ENCODE measurements around the gene CSAG2. TPM values are rescaled to one million over a fixed set of nuclear protein-coding genes. Genes with fewer than 3 reads are reported as not detected.
"Not testable (repeated sequence)": the region's sequence is repeated elsewhere in the genome, so short reads cannot be mapped to it uniquely, and the experiment has no call there.

The CSAG2 gene
- total RNA-seq: not detected in 3 replicates

GRCh38 chrX:152709173-152709572 lies at the start of gene CSAG2:
TSS of gene CSAG2 (minus strand) at chrX:152709273. CDS start at chrX:152709112, 161 bp downstream.
- H3K27ac Mint-ChIP-seq; H3K4me3 Mint-ChIP-seq; H3K4me1 Mint-ChIP-seq; H3K27me3 Mint-ChIP-seq (ENCODE audit: low read depth); H3K36me3 Mint-ChIP-seq; H3K9me3 Mint-ChIP-seq; DNase-seq (ENCODE audit: low spot score in 2 of 2, unreplicated experiment in 2 of 2): not testable (repeated sequence)

DNA sequence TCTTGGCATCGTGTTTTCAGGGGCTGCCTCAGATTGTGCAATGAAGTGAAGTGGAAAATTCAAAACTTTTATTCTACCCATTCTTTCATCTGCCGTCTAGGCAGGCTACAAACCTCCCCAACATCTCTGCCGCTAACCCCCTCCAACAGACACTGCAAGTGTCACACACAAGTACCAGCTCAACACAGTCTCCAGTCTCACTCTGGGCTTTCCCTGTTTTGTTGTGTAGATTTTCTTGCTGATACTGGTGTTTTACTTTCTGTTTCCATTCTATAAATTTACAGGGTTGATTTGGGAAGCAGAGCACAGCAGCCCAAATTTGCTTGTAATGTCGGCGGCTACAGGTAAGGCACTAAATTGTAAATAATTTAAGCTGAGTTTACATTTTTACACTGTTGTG lies 45.8 kb upstream of the CSAG2 start:
- H3K36me3 Mint-ChIP-seq; H3K27me3 Mint-ChIP-seq (ENCODE audit: low read depth); DNase-seq (ENCODE audit: low spot score in 2 of 2, unreplicated experiment in 2 of 2); H3K27ac Mint-ChIP-seq; H3K9me3 Mint-ChIP-seq; H3K4me3 Mint-ChIP-seq; H3K4me1 Mint-ChIP-seq: not testable (repeated sequence)

DNA sequence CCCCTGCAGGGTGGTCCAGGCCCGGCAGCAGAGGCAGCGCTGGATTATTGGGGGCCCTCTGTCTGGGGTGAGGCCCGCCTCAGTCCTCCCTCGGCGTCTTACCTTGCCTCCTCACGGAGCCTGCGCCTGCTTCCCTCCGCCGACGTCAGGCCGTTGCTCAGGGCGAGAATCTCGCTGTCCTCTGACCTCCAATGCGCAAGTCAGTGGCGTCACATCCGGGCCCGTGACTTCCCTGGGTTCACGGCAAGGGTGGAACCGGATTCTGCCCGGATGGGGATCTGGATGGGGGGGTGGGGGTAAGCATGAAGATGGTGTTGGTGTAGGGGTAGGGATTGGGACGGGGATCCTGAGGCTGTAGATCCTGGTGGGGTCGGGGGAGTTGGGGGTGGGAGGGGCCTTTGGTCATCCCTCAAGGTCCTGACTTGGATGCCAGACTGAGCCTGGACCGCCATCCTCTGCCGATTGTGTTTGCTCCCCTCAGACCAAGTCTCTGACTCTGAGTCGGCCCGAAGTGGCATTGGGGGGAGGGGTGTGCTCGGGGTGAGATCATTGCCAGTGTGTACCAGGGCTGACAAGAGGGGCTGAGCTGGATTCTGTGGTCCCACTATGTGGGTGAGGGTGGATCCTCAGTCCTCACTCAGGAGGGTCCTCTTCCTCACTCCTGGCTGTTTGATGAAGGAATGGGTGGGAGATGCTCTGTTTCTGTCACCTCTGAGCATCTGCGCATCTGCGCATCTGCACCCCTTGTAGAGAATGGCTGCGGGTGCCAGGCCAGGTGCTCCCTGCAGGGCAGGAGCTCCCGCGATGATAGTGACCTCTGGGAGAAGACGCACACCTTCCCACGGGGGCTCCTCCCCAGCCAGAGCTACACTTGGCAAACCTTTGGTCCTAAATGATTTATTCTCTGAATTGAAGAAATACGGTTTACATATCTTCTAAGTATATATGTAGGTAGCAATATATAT lies 44.9 kb upstream of the CSAG2 start, which contains the start of gene MAGEA2:
Gene MAGEA2, minus strand, starts transcription at position 157 of the 965 bp plus-strand sequence. CDS start 2,479 bp downstream, outside the sequence.
- not testable (repeated sequence) for DNase-seq (ENCODE audit: low spot score in 2 of 2, unreplicated experiment in 2 of 2); H3K27me3 Mint-ChIP-seq (ENCODE audit: low read depth); H3K4me1 Mint-ChIP-seq; H3K9me3 Mint-ChIP-seq; H3K4me3 Mint-ChIP-seq; H3K36me3 Mint-ChIP-seq; H3K27ac Mint-ChIP-seq

DNA sequence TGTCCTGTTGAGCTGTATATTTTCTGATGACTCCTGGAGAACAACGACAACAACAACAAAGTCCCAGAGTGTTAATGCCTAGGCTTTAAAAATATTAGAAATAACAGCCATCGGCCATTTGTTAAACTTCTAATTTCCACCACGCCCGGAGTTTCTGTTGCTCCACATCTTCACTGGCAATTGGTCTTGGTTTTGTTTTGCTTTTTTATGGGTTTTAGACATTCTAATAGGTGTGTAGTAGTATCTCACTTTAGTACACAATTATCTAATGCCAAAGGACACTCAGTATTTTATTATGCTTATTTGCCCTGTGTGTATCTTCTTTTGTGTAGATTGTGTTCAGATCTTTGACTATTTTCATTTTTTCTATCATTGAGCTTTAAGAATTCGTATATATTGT lies 29.5 kb upstream of the CSAG2 start:
- no peaks in the 10 kb centered on the region for H3K4me1 Mint-ChIP-seq
- H3K27ac Mint-ChIP-seq: no peak overlapping the region
- no peaks in the 10 kb centered on the region for H3K36me3 Mint-ChIP-seq
- peaks cover 23% of the 10 kb centered on the region for H3K9me3 Mint-ChIP-seq
- H3K4me3 Mint-ChIP-seq: no peak overlapping the region
- peaks cover 2% of the 10 kb centered on the region for H3K27me3 Mint-ChIP-seq (ENCODE audit: low read depth)
- DNase-seq (ENCODE audit: low spot score in 2 of 2, unreplicated experiment in 2 of 2): no peak
- no peak for TF ChIP-seq CTCF (IDR thresholded peaks at IDR 0.05; ENCODE audit: unreplicated experiment)

GRCh38 chrX:152736528-152736927 lies 27.5 kb upstream of the CSAG2 start:
- peaks cover 21% of the 10 kb centered on the region for H3K9me3 Mint-ChIP-seq
- not testable (repeated sequence) for H3K27ac Mint-ChIP-seq; H3K27me3 Mint-ChIP-seq (ENCODE audit: low read depth); DNase-seq (ENCODE audit: low spot score in 2 of 2, unreplicated experiment in 2 of 2); H3K4me3 Mint-ChIP-seq; H3K4me1 Mint-ChIP-seq; H3K36me3 Mint-ChIP-seq

- DNase-seq (ENCODE audit: low spot score in 2 of 2, unreplicated experiment in 2 of 2): no peak
- Mint-ChIP-seq H3K27me3 (ENCODE audit: low read depth) (peaks cover 10% of the 10 kb centered on the region), H3K36me3 (no peaks in the 10 kb centered on the region), H3K4me3 (no peak overlapping the region), H3K4me1 (no peaks in the 10 kb centered on the region), H3K27ac (no peak overlapping the region), H3K9me3 (peaks cover 17% of the 10 kb centered on the region)
- no peak for TF ChIP-seq CTCF (IDR thresholded peaks at IDR 0.05; ENCODE audit: unreplicated experiment)
Observed at GRCh38 chrX:152735860-152736511, 26.9 kb upstream of the CSAG2 start.

DNA sequence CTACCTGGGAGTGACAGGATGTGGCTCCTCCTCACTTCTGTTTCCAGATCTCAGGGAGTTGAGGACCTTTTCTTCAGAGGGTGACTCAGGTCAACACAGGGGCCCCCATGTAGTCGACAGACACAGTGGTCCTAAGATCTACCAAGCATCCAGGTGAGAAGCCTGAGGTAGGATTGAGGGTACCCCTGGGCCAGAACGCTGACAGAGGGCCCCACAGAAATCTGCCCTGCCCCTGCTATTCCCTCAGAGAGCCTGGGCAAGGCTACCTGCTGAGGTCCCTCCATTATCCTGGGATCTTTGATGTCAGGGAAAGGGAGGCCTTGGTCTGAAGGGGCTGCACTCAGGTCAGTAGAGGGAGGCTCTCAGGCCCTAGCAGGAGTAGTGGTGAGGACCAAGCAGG lies 26.0 kb upstream of the CSAG2 start:
- TF ChIP-seq CTCF (IDR thresholded peaks at IDR 0.05; ENCODE audit: unreplicated experiment): no peak
- Mint-ChIP-seq H3K36me3 (no peaks in the 10 kb centered on the region), H3K27me3 (ENCODE audit: low read depth) (peaks cover 12% of the 10 kb centered on the region), H3K27ac (no peak overlapping the region), H3K9me3 (peaks cover 13% of the 10 kb centered on the region), H3K4me1 (no peaks in the 10 kb centered on the region), H3K4me3 (no peak overlapping the region)
- no peak for DNase-seq (ENCODE audit: low spot score in 2 of 2, unreplicated experiment in 2 of 2)

- not testable (repeated sequence) for DNase-seq (ENCODE audit: low spot score in 2 of 2, unreplicated experiment in 2 of 2); H3K36me3 Mint-ChIP-seq; H3K27ac Mint-ChIP-seq; H3K4me1 Mint-ChIP-seq; H3K4me3 Mint-ChIP-seq
- peaks cover 13% of the 10 kb centered on the region for H3K27me3 Mint-ChIP-seq (ENCODE audit: low read depth)
- peaks cover 11% of the 10 kb centered on the region for H3K9me3 Mint-ChIP-seq
Observed at GRCh38 chrX:152734143-152734858, 25.2 kb upstream of the CSAG2 start.

Data from mesothelial cell of epicardium (in vitro differentiated cells).